ENCODE measurements around the gene RNFT2. TPM values are rescaled to one million over a fixed set of nuclear protein-coding genes. Genes with fewer than 3 reads are reported as not detected.
A peak's percentile ranks its signal among the peaks of the same experiment; 100 is the strongest.

RNFT2 gene
- total RNA-seq, 3 donors from 2014 or later (not counting 1 experiment from before 2014, with no cell fraction given) = 4.0 to 6.9 (median 5.3) TPM

DNA sequence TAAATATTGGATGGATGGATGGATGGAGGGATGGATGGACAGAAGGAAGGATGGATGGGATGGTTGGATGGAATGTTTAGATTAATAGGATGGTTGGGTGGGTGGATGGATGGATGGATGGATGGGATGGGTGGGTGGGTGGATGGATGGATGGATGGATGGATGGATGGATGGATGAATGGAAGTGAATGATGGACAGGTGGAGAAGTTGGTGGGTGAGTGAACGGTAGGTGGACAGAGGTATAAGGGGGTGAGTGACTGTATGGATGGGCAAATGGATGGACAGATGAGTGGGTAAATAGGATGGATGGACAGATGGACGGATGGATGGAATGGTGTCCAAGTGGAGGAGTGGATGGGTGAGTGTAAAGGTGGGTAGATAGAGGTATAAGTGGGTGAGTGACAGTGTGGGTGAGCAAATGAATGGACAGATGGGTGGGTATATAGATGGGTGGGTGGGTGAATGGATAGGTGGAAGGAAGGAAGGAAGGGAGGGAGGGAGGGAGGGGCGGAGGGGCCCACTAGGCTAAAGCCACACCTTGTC is 101.2 kb downstream of the RNFT2 start:
- H3K4me1 ChIP-seq (ENCODE audit: control insufficient read depth, insufficient read depth, low read length) = no peaks in the 10 kb centered on the region

DNA sequence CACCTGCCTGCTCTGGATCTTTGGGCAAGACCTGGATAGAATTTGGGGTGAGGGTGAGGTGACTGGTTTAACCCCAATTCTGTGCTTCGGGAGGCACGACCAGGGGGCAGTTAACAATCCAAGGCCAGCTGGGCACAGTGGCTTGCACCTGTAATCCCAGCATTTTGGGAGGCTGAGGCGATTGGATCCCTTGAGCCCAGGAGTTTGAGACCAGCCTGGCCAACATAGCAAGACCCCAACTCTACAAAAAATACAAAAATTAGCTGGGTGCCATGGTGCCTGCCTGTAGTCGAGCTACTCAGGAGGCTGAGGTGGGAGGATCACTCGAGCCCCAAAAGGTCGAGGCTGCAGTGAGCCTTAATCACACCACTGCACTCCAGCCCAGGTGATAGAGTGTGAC is 105.0 kb downstream of the RNFT2 start:
- H3K27ac ChIP-seq (ENCODE audit: low read length) = no peak overlapping the region
- H3K27ac Mint-ChIP-seq = no peak overlapping the region
- ATAC-seq (no peak), DNase-seq (no peak)
- TF ChIP-seq, protein P1, sequence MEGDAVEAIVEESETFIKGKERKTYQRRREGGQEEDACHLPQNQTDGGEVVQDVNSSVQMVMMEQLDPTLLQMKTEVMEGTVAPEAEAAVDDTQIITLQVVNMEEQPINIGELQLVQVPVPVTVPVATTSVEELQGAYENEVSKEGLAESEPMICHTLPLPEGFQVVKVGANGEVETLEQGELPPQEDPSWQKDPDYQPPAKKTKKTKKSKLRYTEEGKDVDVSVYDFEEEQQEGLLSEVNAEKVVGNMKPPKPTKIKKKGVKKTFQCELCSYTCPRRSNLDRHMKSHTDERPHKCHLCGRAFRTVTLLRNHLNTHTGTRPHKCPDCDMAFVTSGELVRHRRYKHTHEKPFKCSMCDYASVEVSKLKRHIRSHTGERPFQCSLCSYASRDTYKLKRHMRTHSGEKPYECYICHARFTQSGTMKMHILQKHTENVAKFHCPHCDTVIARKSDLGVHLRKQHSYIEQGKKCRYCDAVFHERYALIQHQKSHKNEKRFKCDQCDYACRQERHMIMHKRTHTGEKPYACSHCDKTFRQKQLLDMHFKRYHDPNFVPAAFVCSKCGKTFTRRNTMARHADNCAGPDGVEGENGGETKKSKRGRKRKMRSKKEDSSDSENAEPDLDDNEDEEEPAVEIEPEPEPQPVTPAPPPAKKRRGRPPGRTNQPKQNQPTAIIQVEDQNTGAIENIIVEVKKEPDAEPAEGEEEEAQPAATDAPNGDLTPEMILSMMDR (IDR thresholded peaks at IDR 0.05) = no peak
- no peak overlapping the region for H3K4me3 Mint-ChIP-seq
- no peaks in the 10 kb centered on the region for H3K27me3 ChIP-seq (ENCODE audit: control insufficient read depth, insufficient read depth, low read length)
- no peaks in the 10 kb centered on the region for H3K9me3 ChIP-seq (ENCODE audit: control insufficient read depth, insufficient read depth, low read length)
- no peak overlapping the region for H3K4me3 ChIP-seq (ENCODE audit: low read length)
- peaks cover 0 to 5% of the 10 kb centered on the region in 2 donors for H3K4me1 Mint-ChIP-seq
- WGBS (ENCODE audit: insufficient coverage) = 95% methylated on average over 4 of the region's 6 CpGs
- no peaks in the 10 kb centered on the region for H3K36me3 Mint-ChIP-seq
- H3K9me3 Mint-ChIP-seq = no peaks in the 10 kb centered on the region
- no peaks in the 10 kb centered on the region for H3K36me3 ChIP-seq (ENCODE audit: control insufficient read depth, insufficient read depth, low read length)
- intact Hi-C loops (cut with micrococcal nuclease) = no loop called here
- no peaks in the 10 kb centered on the region for H3K27me3 Mint-ChIP-seq (ENCODE audit: low read depth in 2 of 2)
- H3K4me1 ChIP-seq (ENCODE audit: control insufficient read depth, insufficient read depth, low read length) = no peaks in the 10 kb centered on the region

More for the DNA sequence above, 101.2 kb downstream of the RNFT2 start:
- WGBS (ENCODE audit: insufficient coverage) = 90% methylated on average over 2 of the region's 3 CpGs
- ATAC-seq (peak in 1 of 3 donors; percentile 3), DNase-seq (no peak)
- Histone ChIP-seq H3K9me3 (ENCODE audit: control insufficient read depth, insufficient read depth, low read length) (no peaks in the 10 kb centered on the region), H3K27ac (ENCODE audit: low read length) (no peak overlapping the region), H3K36me3 (ENCODE audit: control insufficient read depth, insufficient read depth, low read length) (no peaks in the 10 kb centered on the region), H3K27me3 (ENCODE audit: control insufficient read depth, insufficient read depth, low read length) (no peaks in the 10 kb centered on the region), H3K4me3 (ENCODE audit: low read length) (no peak overlapping the region)
- no peaks in the 10 kb centered on the region for H3K36me3 Mint-ChIP-seq
- no peak overlapping the region for H3K4me3 Mint-ChIP-seq
- H3K27me3 Mint-ChIP-seq (ENCODE audit: low read depth in 2 of 2) = no peaks in the 10 kb centered on the region
- H3K9me3 Mint-ChIP-seq = no peaks in the 10 kb centered on the region
- intact Hi-C loops (cut with micrococcal nuclease) = no loop called here
- TF ChIP-seq, protein P1 (IDR thresholded peaks at IDR 0.05) = no peak
- peaks cover 0 to 5% of the 10 kb centered on the region in 2 donors for H3K4me1 Mint-ChIP-seq
- peak overlapping the region in 1 of 2 donors; percentile 14 for H3K27ac Mint-ChIP-seq

DNA sequence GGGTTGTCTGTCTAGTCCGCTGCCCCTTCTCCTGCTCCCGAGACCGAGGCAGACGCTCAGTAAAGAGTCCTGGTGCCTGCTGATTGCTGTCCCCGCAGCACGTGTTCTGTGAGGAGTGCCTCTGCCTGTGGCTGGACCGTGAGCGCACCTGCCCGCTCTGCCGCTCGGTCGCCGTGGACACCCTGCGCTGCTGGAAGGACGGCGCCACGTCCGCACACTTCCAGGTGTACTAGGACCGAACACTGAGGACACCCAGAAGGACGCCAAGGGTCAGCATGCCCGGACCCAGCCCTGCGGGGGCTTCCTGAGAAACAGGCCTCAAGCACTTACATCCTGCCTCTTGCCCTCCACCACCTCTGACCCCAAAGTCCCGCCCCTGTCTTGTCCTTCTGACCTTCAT is 111.1 kb downstream of the RNFT2 start:
- no peaks in the 10 kb centered on the region for H3K4me1 ChIP-seq (ENCODE audit: control insufficient read depth, insufficient read depth, low read length)
- no peak overlapping the region for H3K27ac ChIP-seq (ENCODE audit: low read length)
- ATAC-seq (no peak), DNase-seq (no peak)
- no peaks in the 10 kb centered on the region for H3K9me3 ChIP-seq (ENCODE audit: control insufficient read depth, insufficient read depth, low read length)
- Mint-ChIP-seq H3K4me1 (no peaks in the 10 kb centered on the region), H3K9me3 (no peaks in the 10 kb centered on the region), H3K27ac (no peak overlapping the region), H3K27me3 (ENCODE audit: low read depth in 2 of 2) (peaks cover 0 to 7% of the 10 kb centered on the region in 2 donors), H3K36me3 (no peaks in the 10 kb centered on the region), H3K4me3 (no peak overlapping the region)
- no peaks in the 10 kb centered on the region for H3K27me3 ChIP-seq (ENCODE audit: control insufficient read depth, insufficient read depth, low read length)
- intact Hi-C loops (cut with micrococcal nuclease) = no loop called here
- WGBS (ENCODE audit: insufficient coverage) = 91% methylated on average over 23 of the region's 23 CpGs
- H3K4me3 ChIP-seq (ENCODE audit: low read length) = no peak overlapping the region
- TF ChIP-seq, protein P1 (IDR thresholded peaks at IDR 0.05) = no peak
- H3K36me3 ChIP-seq (ENCODE audit: control insufficient read depth, insufficient read depth, low read length) = no peaks in the 10 kb centered on the region

DNA sequence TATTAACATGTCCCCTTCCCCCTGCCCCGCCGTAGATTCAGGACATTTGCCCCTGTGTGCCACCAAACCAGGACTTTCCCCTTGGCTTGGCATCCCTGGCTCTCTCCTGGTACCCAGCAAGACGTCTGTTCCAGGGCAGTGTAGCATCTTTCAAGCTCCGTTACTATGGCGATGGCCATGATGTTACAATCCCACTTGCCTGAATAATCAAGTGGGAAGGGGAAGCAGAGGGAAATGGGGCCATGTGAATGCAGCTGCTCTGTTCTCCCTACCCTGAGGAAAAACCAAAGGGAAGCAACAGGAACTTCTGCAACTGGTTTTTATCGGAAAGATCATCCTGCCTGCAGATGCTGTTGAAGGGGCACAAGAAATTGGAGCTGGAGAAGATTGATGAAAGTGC is 114.2 kb downstream of the RNFT2 start:
- Histone ChIP-seq H3K27me3 (ENCODE audit: control insufficient read depth, insufficient read depth, low read length) (no peaks in the 10 kb centered on the region), H3K4me3 (ENCODE audit: low read length) (no peak overlapping the region), H3K9me3 (ENCODE audit: control insufficient read depth, insufficient read depth, low read length) (no peaks in the 10 kb centered on the region), H3K4me1 (ENCODE audit: control insufficient read depth, insufficient read depth, low read length) (no peaks in the 10 kb centered on the region), H3K36me3 (ENCODE audit: control insufficient read depth, insufficient read depth, low read length) (no peaks in the 10 kb centered on the region), H3K27ac (ENCODE audit: low read length) (no peak overlapping the region)
- H3K27me3 Mint-ChIP-seq (ENCODE audit: low read depth in 2 of 2) = peaks cover 8 to 9% of the 10 kb centered on the region in 2 donors
- H3K4me1 Mint-ChIP-seq = no peaks in the 10 kb centered on the region
- TF ChIP-seq, protein P1 (IDR thresholded peaks at IDR 0.05) = no peak
- DNase-seq (no peak), ATAC-seq (no peak)
- H3K9me3 Mint-ChIP-seq = no peaks in the 10 kb centered on the region
- H3K27ac Mint-ChIP-seq = no peak overlapping the region
- 91% methylated on average over 6 of the region's 6 CpGs for WGBS (ENCODE audit: insufficient coverage)
- no peak overlapping the region for H3K4me3 Mint-ChIP-seq
- intact Hi-C loops (cut with micrococcal nuclease) = no loop called here
- H3K36me3 Mint-ChIP-seq = no peaks in the 10 kb centered on the region
